ENCODE results near the gene POLR3K. TPM values are rescaled to one million over a fixed set of nuclear protein-coding genes. Genes with fewer than 3 reads are reported as not detected.

POLR3K gene
- total and polyA plus RNA-seq, 8 donors, result 9.6 to 13.4 (median 11.3) TPM

GRCh38 chr16:64914-65255 is 11.5 kb upstream of the POLR3K start:
- no peak for TF ChIP-seq CTCF (IDR thresholded peaks at IDR 0.05)
- ATAC-seq (no peak), DNase-seq (no peak)
- intact Hi-C loops (cut with DNase I), result no loop called here
- Histone ChIP-seq H3K9me3 (no peaks in the 10 kb centered on the region), H3K4me1 (peaks cover 5 to 21% of the 10 kb centered on the region in 2 donors), H3K4me3 (no peak overlapping the region), H3K27me3 (no peaks in the 10 kb centered on the region), H3K36me3 (peaks cover 0 to 49% of the 10 kb centered on the region in 2 donors), H3K27ac (no peak overlapping the region)

DNA sequence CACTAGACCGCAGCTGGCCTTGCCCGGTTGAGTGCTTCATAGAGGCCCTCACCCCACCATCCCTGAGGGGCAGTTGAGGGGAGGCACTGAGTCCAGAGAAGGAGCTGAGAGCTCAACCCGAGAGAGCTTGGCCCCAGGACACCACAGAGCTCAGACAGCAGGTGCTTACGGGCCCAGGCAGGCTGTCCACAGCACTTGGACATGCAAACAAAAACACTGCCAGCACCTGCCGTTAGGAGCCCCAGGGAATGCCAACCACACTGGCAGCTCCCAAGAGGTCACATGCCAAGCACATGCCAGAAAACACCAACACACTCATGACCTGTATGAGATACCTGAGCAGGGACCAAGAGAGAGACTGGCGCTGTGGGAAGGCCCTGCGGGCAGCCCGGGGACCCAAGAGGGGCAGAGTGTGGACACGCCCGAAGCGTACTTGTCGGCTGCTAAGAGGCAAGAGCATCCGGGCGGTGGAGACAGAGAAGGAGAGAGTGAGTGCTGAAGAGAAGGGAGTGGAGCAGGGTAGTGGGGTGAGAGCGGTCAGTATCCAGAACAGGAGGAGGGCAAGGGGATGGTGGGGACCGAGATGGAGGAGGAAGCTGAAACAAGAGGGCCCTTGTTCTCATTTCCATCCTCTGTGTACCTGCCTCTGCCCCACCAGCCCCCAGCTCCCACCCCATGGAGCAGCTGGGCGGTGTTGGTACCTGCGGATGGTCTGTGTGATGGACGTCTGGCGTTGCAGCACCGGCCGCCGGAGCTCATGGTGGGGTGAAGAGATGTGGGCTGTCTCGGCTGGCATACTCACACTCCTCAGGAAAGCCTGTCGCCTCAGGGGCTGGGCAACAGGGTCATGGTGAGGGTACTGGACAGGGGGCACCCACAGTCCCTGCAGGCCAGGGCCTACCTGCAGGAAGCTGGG is 10.8 kb upstream of the POLR3K start:
- peaks cover 5 to 16% of the 10 kb centered on the region in 2 donors for H3K4me1 ChIP-seq
- DNase-seq (peak in 1 of 4 donors; percentile 61), ATAC-seq (no peak)
- H3K4me3 ChIP-seq, result no peak overlapping the region
- peaks cover 0 to 55% of the 10 kb centered on the region in 2 donors for H3K36me3 ChIP-seq
- H3K27me3 ChIP-seq, result no peaks in the 10 kb centered on the region
- TF ChIP-seq CTCF (IDR thresholded peaks at IDR 0.05), result no peak
- intact Hi-C loops (cut with DNase I), result no loop called here
- no peak overlapping the region for H3K27ac ChIP-seq
- no peaks in the 10 kb centered on the region for H3K9me3 ChIP-seq

DNA sequence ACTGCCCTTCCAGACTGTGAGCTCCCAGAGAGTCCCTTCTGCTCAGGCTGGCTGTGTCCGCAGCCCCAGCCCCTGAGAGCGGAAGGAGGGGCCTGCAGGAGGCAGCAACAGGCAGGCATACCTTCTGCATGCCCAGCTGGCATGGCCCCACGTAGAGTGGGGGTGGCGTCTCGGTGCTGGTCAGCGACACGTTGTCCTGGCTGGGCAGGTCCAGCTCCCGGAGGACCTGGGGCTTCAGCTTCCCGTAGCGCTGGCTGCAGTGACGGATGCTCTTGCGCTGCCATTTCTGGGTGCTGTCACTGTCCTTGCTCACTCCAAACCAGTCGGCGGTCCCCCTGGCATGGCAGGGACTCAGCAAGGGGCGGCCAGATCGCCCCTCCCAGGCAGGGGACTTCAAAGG is 10.1 kb upstream of the POLR3K start:
- no peak for TF ChIP-seq CTCF (IDR thresholded peaks at IDR 0.05)
- intact Hi-C loops (cut with DNase I), result no loop called here
- no peaks in the 10 kb centered on the region for H3K27me3 ChIP-seq
- peaks cover 5 to 16% of the 10 kb centered on the region in 2 donors for H3K4me1 ChIP-seq
- ATAC-seq (no peak), DNase-seq (peak in 1 of 4 donors; percentile 64)
- peaks cover 0 to 63% of the 10 kb centered on the region in 2 donors for H3K36me3 ChIP-seq
- no peaks in the 10 kb centered on the region for H3K9me3 ChIP-seq
- no peak overlapping the region for H3K4me3 ChIP-seq
- no peak overlapping the region for H3K27ac ChIP-seq

- ATAC-seq (no peak), DNase-seq (peak in 1 of 4 donors; percentile 77)
- H3K4me1 ChIP-seq, result peaks cover 5 to 16% of the 10 kb centered on the region in 2 donors
- H3K27ac ChIP-seq, result no peak overlapping the region
- no peaks in the 10 kb centered on the region for H3K9me3 ChIP-seq
- H3K27me3 ChIP-seq, result no peaks in the 10 kb centered on the region
- TF ChIP-seq CTCF (IDR thresholded peaks at IDR 0.05), result no peak
- no peak overlapping the region for H3K4me3 ChIP-seq
- intact Hi-C loops (cut with DNase I), result no loop called here
- H3K36me3 ChIP-seq, result peaks cover 0 to 68% of the 10 kb centered on the region in 2 donors
These were observed 9.6 kb upstream of the POLR3K start for GRCh38 chr16:62968-63391.

GRCh38 chr16:62283-62967 is 9.0 kb upstream of the POLR3K start:
- H3K9me3 ChIP-seq, result no peaks in the 10 kb centered on the region
- ATAC-seq, result no peak
- peak in 1 of 4 donors; percentile 61 for DNase-seq
- no peak overlapping the region for H3K4me3 ChIP-seq
- no peak overlapping the region for H3K27ac ChIP-seq
- intact Hi-C loops (cut with DNase I), result no loop called here
- TF ChIP-seq CTCF (IDR thresholded peaks at IDR 0.05), result no peak
- peaks cover 0 to 73% of the 10 kb centered on the region in 2 donors for H3K36me3 ChIP-seq
- peaks cover 5 to 16% of the 10 kb centered on the region in 2 donors for H3K4me1 ChIP-seq
- no peaks in the 10 kb centered on the region for H3K27me3 ChIP-seq

Measured in left lung (tissue), 10 donors.